K562 (cell line): ENCODE measurements around the gene NOSIP. TPM values are rescaled to one million over a fixed set of nuclear protein-coding genes. Genes with fewer than 3 reads are reported as not detected.

Experiments used
- ASH1L ChIP-seq: fragments of 450-650 bp; IDR thresholded peaks from 2 replicates; pipeline ENCODE4 v1.6.1; 2018; ENCODE audit warnings: borderline replicate concordance, mild to moderate bottlenecking, low read depth; ENCODE audit not compliant: partially characterized antibody
- CCNT2 ChIP-seq: IDR thresholded peaks from 2 replicates; pipeline ENCODE4 v1.6.1; 2011; ENCODE audit warnings: borderline replicate concordance, low read depth, mild to moderate bottlenecking, moderate library complexity, mixed read lengths, low read length; ENCODE audit not compliant: insufficient read length; ENCODE audit errors: extremely low read depth
- DPF2 ChIP-seq: fragments of 450-650 bp; IDR thresholded peaks from 2 replicates; pipeline ENCODE4 v1.6.1; 2016
- ELK1 ChIP-seq: sonication (generic); formaldehyde crosslinking; IDR thresholded peaks from 2 replicates; pipeline ENCODE4 v1.8.1; 2022; ENCODE audit warnings: missing genetic modification reagents
- GABPA ChIP-seq: fragments of 200-800 bp; sonication (Bioruptor generic); conservative IDR thresholded peaks from 2 replicates; pipeline ENCODE4 v1.6.1; 2016; ENCODE audit warnings: low read depth, missing genetic modification characterization, missing compliant biosample characterization
- GABPB2 ChIP-seq: fragments of 250-450 bp; sonication (Bioruptor Pico); conservative IDR thresholded peaks from 2 replicates; pipeline ENCODE4 v1.5.1; 2021; ENCODE audit warnings: mild to moderate bottlenecking
- GATAD2B ChIP-seq: fragments of 450-650 bp; IDR thresholded peaks from 2 replicates; pipeline ENCODE4 v1.6.1; 2017; ENCODE audit warnings: mild to moderate bottlenecking, borderline replicate concordance
- HDAC2 ChIP-seq: fragments of 450-650 bp; IDR thresholded peaks from 2 replicates; pipeline ENCODE4 v1.6.1; 2016; ENCODE audit warnings: mild to moderate bottlenecking
- IRF1 ChIP-seq: sonication (generic); formaldehyde crosslinking; IDR thresholded peaks from 2 replicates; pipeline ENCODE4 v1.8.0; 2022; ENCODE audit warnings: missing genetic modification reagents, mild to moderate bottlenecking, borderline replicate concordance
- KLF1 ChIP-seq: fragments of 450-650 bp; IDR thresholded peaks from 2 replicates; pipeline ENCODE4 v1.6.1; 2016; ENCODE audit warnings: missing genetic modification characterization, missing compliant biosample characterization
- MAFG ChIP-seq: fragments of 450-650 bp; conservative IDR thresholded peaks from 2 replicates; pipeline ENCODE4 v1.6.1; 2016; ENCODE audit warnings: missing genetic modification characterization, missing compliant biosample characterization
- MTA1 ChIP-seq: fragments of 450-650 bp; IDR thresholded peaks from 2 replicates; pipeline ENCODE4 v1.6.1; 2017; ENCODE audit warnings: borderline replicate concordance
- RBFOX2 ChIP-seq: fragments of 200-400 bp; formaldehyde crosslinking; IDR thresholded peaks from 2 replicates; pipeline ENCODE4 v1.6.1; 2017; ENCODE audit warnings: low read depth, mild to moderate bottlenecking, low read length, moderate library complexity
- RFX7 ChIP-seq: fragments of 250-450 bp; sonication (Bioruptor Pico); IDR thresholded peaks from 2 replicates; pipeline ENCODE4 v1.5.1; 2021; ENCODE audit warnings: mild to moderate bottlenecking
- SAP30 ChIP-seq: fragments of 200-600 bp; sonication (generic); IDR thresholded peaks from 2 replicates; pipeline ENCODE4 v1.6.1; 2012; ENCODE audit warnings: borderline replicate concordance, low read depth, mild to moderate bottlenecking, moderate library complexity, low read length, control low read depth, inconsistent platforms; ENCODE audit not compliant: insufficient read depth, poor library complexity, severe bottlenecking
- SMAD4 ChIP-seq: fragments of 250-450 bp; sonication (Bioruptor Pico); conservative IDR thresholded peaks from 2 replicates; pipeline ENCODE4 v1.8.0; 2021; ENCODE audit warnings: inconsistent platforms, mild to moderate bottlenecking, moderate library complexity
- STAG1 ChIP-seq: sonication (generic); formaldehyde crosslinking; IDR thresholded peaks from 2 replicates; pipeline ENCODE4 v1.5.0; 2020; ENCODE audit warnings: missing genetic modification reagents, borderline replicate concordance
- ZNF436 ChIP-seq: fragments of 250-450, 450-650 bp; sonication (Bioruptor Pico); formaldehyde crosslinking; IDR thresholded peaks from 2 replicates; pipeline ENCODE4 v1.7.0; 2020; ENCODE audit warnings: mild to moderate bottlenecking
- ZNF696 ChIP-seq: fragments of 250-450 bp; sonication (Bioruptor Pico); conservative IDR thresholded peaks from 2 replicates; pipeline ENCODE4 v1.4.0; 2020; ENCODE audit warnings: mild to moderate bottlenecking, moderate library complexity
- polyA plus RNA-seq, 8 experiments: library from polyadenylated mRNA; depleted of rRNA in 4 of 8; stranded (reverse) in 5 of 8; unstranded in 3 of 8; fragments of >200 nt; fragmentation: Nextera tagmentation in 2 of 8; fragmentation: Illumina TruSeq in 1 of 8; extraction: Ambion mirVana in 2 of 8; extraction: Trizol in 1 of 8; gene quantifications; 2 replicates each; pipeline versions ENCODE4 v1.2.1 to v1.2.3, GENCODE V29; 2011 to 2014; ENCODE audit warnings: inconsistent platforms in 1 of 8, missing spikeins in 1 of 8
- total RNA-seq, 7 experiments: library from RNA; depleted of rRNA in 6 of 7; stranded (reverse); fragments of >200 nt in 6 of 7; fragmentation: Illumina TruSeq in 2 of 7; extraction: Trizol in 2 of 7; gene quantifications; 2 replicates each; pipeline versions ENCODE4 v1.2.1 to v1.2.3, GENCODE V29; 2011 to 2021; ENCODE audit warnings: low replicate concordance in 1 of 7

The NOSIP gene
- total and polyA plus RNA-seq, 9 of the 15 experiments (the other 6 are each of a cell fraction or from before 2014, with no cell fraction given): 14.4 to 153 (median 79.9) TPM

- TF ChIP-seq KLF1 (tag) (no peak), SAP30 (no peak), RFX7 (CRISPR knock-in tag) (no peak), GABPA (tag) (no peak), RBFOX2 (peak; percentile 24; the same call in 1 of the 2 replicates), GABPB2 (CRISPR knock-in tag) (no peak), ASH1L (peak; percentile 88), ELK1 (CRISPR knock-in tag) (no peak), MAFG (no peak), DPF2 (peak; percentile 59), HDAC2 (peak; percentile 59; the same call in 1 of the 2 replicates), ZNF436 (CRISPR knock-in tag) (no peak), GATAD2B (no peak), SMAD4 (CRISPR knock-in tag) (no peak), STAG1 (CRISPR knock-in tag) (no peak), CCNT2 (no peak), MTA1 (peak; percentile 30; the same call in 1 of the 2 replicates), IRF1 (CRISPR knock-in tag) (no peak), ZNF696 (CRISPR knock-in tag) (no peak)
These were observed 13.1 kb upstream of the NOSIP start (continued) for GRCh38 chr19:49593233-49594113.
